ENCODE results near the gene MAP2. TPM values are rescaled to one million over a fixed set of nuclear protein-coding genes. Genes with fewer than 3 reads are reported as not detected.

MAP2 gene
- total and polyA plus RNA-seq, 2 experiments from 2014 or later = 2.9 to 4.4 TPM

GRCh38 chr2:209425471-209426071, 1.7 kb downstream of the MAP2 start:
- ATAC-seq = no peak
- no peak for TF ChIP-seq EZH2 (IDR thresholded peaks at IDR 0.05; ENCODE audit: low read depth, unreplicated experiment)
- TF ChIP-seq, protein P1, sequence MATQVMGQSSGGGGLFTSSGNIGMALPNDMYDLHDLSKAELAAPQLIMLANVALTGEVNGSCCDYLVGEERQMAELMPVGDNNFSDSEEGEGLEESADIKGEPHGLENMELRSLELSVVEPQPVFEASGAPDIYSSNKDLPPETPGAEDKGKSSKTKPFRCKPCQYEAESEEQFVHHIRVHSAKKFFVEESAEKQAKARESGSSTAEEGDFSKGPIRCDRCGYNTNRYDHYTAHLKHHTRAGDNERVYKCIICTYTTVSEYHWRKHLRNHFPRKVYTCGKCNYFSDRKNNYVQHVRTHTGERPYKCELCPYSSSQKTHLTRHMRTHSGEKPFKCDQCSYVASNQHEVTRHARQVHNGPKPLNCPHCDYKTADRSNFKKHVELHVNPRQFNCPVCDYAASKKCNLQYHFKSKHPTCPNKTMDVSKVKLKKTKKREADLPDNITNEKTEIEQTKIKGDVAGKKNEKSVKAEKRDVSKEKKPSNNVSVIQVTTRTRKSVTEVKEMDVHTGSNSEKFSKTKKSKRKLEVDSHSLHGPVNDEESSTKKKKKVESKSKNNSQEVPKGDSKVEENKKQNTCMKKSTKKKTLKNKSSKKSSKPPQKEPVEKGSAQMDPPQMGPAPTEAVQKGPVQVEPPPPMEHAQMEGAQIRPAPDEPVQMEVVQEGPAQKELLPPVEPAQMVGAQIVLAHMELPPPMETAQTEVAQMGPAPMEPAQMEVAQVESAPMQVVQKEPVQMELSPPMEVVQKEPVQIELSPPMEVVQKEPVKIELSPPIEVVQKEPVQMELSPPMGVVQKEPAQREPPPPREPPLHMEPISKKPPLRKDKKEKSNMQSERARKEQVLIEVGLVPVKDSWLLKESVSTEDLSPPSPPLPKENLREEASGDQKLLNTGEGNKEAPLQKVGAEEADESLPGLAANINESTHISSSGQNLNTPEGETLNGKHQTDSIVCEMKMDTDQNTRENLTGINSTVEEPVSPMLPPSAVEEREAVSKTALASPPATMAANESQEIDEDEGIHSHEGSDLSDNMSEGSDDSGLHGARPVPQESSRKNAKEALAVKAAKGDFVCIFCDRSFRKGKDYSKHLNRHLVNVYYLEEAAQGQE (IDR thresholded peaks at IDR 0.05; ENCODE audit: unreplicated experiment) = no peak
- TF ChIP-seq, protein P2, sequence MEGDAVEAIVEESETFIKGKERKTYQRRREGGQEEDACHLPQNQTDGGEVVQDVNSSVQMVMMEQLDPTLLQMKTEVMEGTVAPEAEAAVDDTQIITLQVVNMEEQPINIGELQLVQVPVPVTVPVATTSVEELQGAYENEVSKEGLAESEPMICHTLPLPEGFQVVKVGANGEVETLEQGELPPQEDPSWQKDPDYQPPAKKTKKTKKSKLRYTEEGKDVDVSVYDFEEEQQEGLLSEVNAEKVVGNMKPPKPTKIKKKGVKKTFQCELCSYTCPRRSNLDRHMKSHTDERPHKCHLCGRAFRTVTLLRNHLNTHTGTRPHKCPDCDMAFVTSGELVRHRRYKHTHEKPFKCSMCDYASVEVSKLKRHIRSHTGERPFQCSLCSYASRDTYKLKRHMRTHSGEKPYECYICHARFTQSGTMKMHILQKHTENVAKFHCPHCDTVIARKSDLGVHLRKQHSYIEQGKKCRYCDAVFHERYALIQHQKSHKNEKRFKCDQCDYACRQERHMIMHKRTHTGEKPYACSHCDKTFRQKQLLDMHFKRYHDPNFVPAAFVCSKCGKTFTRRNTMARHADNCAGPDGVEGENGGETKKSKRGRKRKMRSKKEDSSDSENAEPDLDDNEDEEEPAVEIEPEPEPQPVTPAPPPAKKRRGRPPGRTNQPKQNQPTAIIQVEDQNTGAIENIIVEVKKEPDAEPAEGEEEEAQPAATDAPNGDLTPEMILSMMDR (conservative IDR thresholded peaks at IDR 0.05; ENCODE audit: low read depth in 2 of 2) = peak; percentile 58 to 66
- H3K27me3 Mint-ChIP-seq (ENCODE audit: insufficient read depth, low read depth, poor library complexity) = peaks cover 12% of the 10 kb centered on the region
- H3K9me2 ChIP-seq (ENCODE audit: insufficient read depth) = no peaks in the 10 kb centered on the region
- peak; percentile 64 for DNase-seq (ENCODE audit: low spot score)
- peak overlapping the region; percentile 84; the same call in 1 of the 2 replicates for H3K4me3 ChIP-seq
- H4K20me1 ChIP-seq (replicated peaks; ENCODE audit: insufficient read depth) = no peaks in the 10 kb centered on the region
- no peak overlapping the region for H3K27ac Mint-ChIP-seq
- peaks cover 53% of the 10 kb centered on the region for H3K4me1 Mint-ChIP-seq
- peaks cover 28% of the 10 kb centered on the region for H3K27me3 ChIP-seq (ENCODE audit: insufficient read depth)
- H3K4me2 ChIP-seq = peak overlapping the region; percentile 89
- no peaks in the 10 kb centered on the region for H3K36me3 ChIP-seq (ENCODE audit: insufficient read depth)
- H3K4me1 ChIP-seq (ENCODE audit: insufficient read depth) = peaks cover 28% of the 10 kb centered on the region
- H3K27ac ChIP-seq (ENCODE audit: low read depth) = no peak overlapping the region
- H3K4me3 Mint-ChIP-seq = peak overlapping the region; percentile 83
- H3K79me2 ChIP-seq (replicated peaks; ENCODE audit: insufficient read depth) = no peaks in the 10 kb centered on the region
- H3F3A ChIP-seq (replicated peaks; ENCODE audit: low read depth) = no peaks in the 10 kb centered on the region
- H3K36me3 Mint-ChIP-seq (ENCODE audit: low read depth) = no peaks in the 10 kb centered on the region; the same call in 2 of the 3 replicates
- no peaks in the 10 kb centered on the region for H3K9me3 Mint-ChIP-seq
- H2AFZ ChIP-seq = no peak overlapping the region

- Histone ChIP-seq H3K27ac (ENCODE audit: low read depth) (no peak overlapping the region), H3K36me3 (ENCODE audit: insufficient read depth) (no peaks in the 10 kb centered on the region), H3F3A (replicated peaks; ENCODE audit: low read depth) (no peaks in the 10 kb centered on the region), H3K27me3 (ENCODE audit: insufficient read depth) (peaks cover 28% of the 10 kb centered on the region), H2AFZ (no peak overlapping the region), H3K79me2 (replicated peaks; ENCODE audit: insufficient read depth) (no peaks in the 10 kb centered on the region), H3K9me2 (ENCODE audit: insufficient read depth) (no peaks in the 10 kb centered on the region), H3K4me1 (ENCODE audit: insufficient read depth) (peaks cover 28% of the 10 kb centered on the region), H4K20me1 (replicated peaks; ENCODE audit: insufficient read depth) (no peaks in the 10 kb centered on the region), H3K4me2 (no peak overlapping the region), H3K4me3 (no peak overlapping the region)
- DNase-seq (ENCODE audit: low spot score) (peak; percentile 68), ATAC-seq (peak; percentile 25)
- Mint-ChIP-seq H3K27ac (peak overlapping the region; percentile 84; the same call in 1 of the 2 replicates), H3K4me3 (peak overlapping the region; percentile 33; the same call in 1 of the 3 replicates), H3K4me1 (peaks cover 54% of the 10 kb centered on the region), H3K27me3 (ENCODE audit: insufficient read depth, low read depth, poor library complexity) (peaks cover 12% of the 10 kb centered on the region), H3K9me3 (no peaks in the 10 kb centered on the region), H3K36me3 (ENCODE audit: low read depth) (no peaks in the 10 kb centered on the region; the same call in 2 of the 3 replicates)
- TF ChIP-seq ZNF462 (CRISPR knock-in tag; IDR thresholded peaks at IDR 0.05) (no peak), POLR2AphosphoS5 (IDR thresholded peaks at IDR 0.05; ENCODE audit: low read depth) (no peak), EZH2phosphoT487 (IDR thresholded peaks at IDR 0.05; ENCODE audit: unreplicated experiment) (no peak)
- TF ChIP-seq, protein P2 (conservative IDR thresholded peaks at IDR 0.05; ENCODE audit: low read depth in 2 of 2) = no peak
Measured at GRCh38 chr2:209426432-209426831, 2.6 kb downstream of the MAP2 start.

Data from GM23338 (cell line).